Thyroid gland (tissue), 4 donors: Measurements from ENCODE around the gene WDR44. TPM values are rescaled to one million over a fixed set of nuclear protein-coding genes. Genes with fewer than 3 reads are reported as not detected.
A peak's percentile ranks its signal among the peaks of the same experiment; 100 is the strongest.

Experiments
- DNase-seq, 2 donors: peaks; one replicate each; pipeline ENCODE4 v3.0.0-alpha.2; 2019
- H3K27ac ChIP-seq, 3 donors: fragments of 200-600 bp; sonication (generic); 1 replicate in 2 of 3; 2 replicates in 1 of 3; pipeline ENCODE4 v1.5.1; 2016 to 2019; ENCODE audit warnings: mild to moderate bottlenecking in 1 of 3, moderate library complexity in 1 of 3
- H3K27me3 ChIP-seq: fragments of 200-600 bp; sonication (generic); one replicate; pipeline ENCODE4 v1.5.1; 2019
- H3K36me3 ChIP-seq, 2 donors: fragments of 200-600 bp; sonication (generic); one replicate each; pipeline ENCODE4 v1.5.1; 2016 to 2019
- H3K4me1 ChIP-seq, 2 donors: fragments of 200-600 bp; sonication (generic); one replicate each; pipeline ENCODE4 v1.5.1; 2017 to 2019
- H3K4me3 ChIP-seq, 3 donors: fragments of 200-600 bp; sonication (generic); replicated peaks in 1 of 3; 1 replicate in 2 of 3; 2 replicates in 1 of 3; pipeline ENCODE4 v1.5.1; 2016; ENCODE audit warnings: mild to moderate bottlenecking in 1 of 3
- H3K9me3 ChIP-seq: fragments of 200-600 bp; sonication (generic); one replicate; pipeline ENCODE4 v1.5.1; 2017
- POLR2A ChIP-seq, 2 donors: fragments of 450-650 bp; IDR thresholded peaks; one replicate each; pipeline ENCODE4 v1.6.1; 2017; ENCODE audit warnings: antibody characterized with exemption in 2 of 2, mild to moderate bottlenecking in 2 of 2, moderate library complexity in 1 of 2
- WGBS, 2 donors: methylation state at CpG; one replicate each; pipeline ENCODE4 v1.1.5; 2017; 5-methylcytosine and 5-hydroxymethylcytosine counted together
- intact Hi-C: fragments of 100-400 bp; cut with DNase I; formaldehyde crosslinking; loops from one replicate; pipeline ENCODE4 v1.15.1; 2023
- total RNA-seq, 4 donors: library from RNA; depleted of rRNA; stranded (reverse); fragments of >200 nt; gene quantifications; one replicate each; pipeline ENCODE4 v1.2.3, GENCODE V29; 2016
- TF ChIP-seq, protein P1 (sequence below), 6 experiments: fragments of 200-600 bp in 3 of 6; fragments of 450-650 bp in 3 of 6; sonication (generic) in 3 of 6; IDR thresholded peaks; one replicate each; pipeline ENCODE4 v1.5.1; 2016 to 2019; ENCODE audit warnings: antibody characterized with exemption in 6 of 6, mild to moderate bottlenecking in 2 of 6, inconsistent platforms in 1 of 6, moderate library complexity in 1 of 6

WDR44 gene
- total RNA-seq, 4 donors from 2014 or later = 18.8 to 24.0 (median 22.5) TPM

DNA sequence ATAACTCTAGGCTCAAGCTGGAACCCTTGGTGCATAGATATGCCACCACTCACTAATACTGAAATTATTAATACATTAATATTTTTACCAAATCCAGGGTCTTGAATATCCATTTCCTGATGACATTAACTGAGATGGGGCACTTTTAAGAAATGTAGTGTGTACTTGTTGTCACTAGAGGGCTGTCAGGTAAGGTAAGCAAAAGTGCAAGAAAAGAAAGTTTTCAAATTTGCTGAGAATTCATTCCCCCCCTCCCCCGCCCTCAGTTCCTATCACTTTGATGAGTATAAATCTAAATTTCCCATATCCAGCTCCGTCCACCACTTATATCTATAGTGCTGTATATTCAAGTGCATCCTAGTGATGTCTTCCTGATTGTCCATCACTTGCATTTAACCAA is 20.5 kb upstream of the WDR44 start:
- H3K4me3 ChIP-seq = no peak overlapping the region
- no peaks in the 10 kb centered on the region for H3K9me3 ChIP-seq
- WGBS, 2 donors = 55 to 63% methylated on average over 2 of the region's 2 CpGs
- DNase-seq = no peak
- no peaks in the 10 kb centered on the region for H3K4me1 ChIP-seq
- TF ChIP-seq, protein P1, sequence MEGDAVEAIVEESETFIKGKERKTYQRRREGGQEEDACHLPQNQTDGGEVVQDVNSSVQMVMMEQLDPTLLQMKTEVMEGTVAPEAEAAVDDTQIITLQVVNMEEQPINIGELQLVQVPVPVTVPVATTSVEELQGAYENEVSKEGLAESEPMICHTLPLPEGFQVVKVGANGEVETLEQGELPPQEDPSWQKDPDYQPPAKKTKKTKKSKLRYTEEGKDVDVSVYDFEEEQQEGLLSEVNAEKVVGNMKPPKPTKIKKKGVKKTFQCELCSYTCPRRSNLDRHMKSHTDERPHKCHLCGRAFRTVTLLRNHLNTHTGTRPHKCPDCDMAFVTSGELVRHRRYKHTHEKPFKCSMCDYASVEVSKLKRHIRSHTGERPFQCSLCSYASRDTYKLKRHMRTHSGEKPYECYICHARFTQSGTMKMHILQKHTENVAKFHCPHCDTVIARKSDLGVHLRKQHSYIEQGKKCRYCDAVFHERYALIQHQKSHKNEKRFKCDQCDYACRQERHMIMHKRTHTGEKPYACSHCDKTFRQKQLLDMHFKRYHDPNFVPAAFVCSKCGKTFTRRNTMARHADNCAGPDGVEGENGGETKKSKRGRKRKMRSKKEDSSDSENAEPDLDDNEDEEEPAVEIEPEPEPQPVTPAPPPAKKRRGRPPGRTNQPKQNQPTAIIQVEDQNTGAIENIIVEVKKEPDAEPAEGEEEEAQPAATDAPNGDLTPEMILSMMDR (IDR thresholded peaks at IDR 0.05) = no peak
- no peak for TF ChIP-seq POLR2A (IDR thresholded peaks at IDR 0.05)
- intact Hi-C loops = no loop called here
- H3K27me3 ChIP-seq = no peaks in the 10 kb centered on the region
- no peaks in the 10 kb centered on the region for H3K36me3 ChIP-seq
- H3K27ac ChIP-seq = no peak overlapping the region

DNA sequence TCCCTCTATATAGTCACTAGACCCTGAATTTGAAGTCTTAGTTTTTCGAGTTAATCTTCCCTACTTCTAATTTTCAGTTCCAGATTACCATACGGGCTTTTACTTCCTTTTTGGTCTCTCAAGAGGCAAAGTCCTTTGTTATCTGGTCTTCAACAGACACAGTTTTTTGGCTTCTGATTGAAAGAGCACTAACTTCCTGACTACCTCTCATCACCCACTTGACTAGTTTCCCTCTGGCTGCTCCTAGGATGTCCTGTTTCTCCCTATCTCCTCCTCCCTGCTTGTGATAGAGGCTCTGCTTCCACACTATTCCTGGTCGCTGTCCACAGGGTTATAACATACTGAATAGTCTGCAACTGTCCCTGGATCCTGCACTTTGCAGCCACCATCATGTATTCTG is 16.7 kb upstream of the WDR44 start:
- 55% methylated on average over 3 of the region's 3 CpGs for WGBS, 2 donors
- intact Hi-C loops = no loop called here
- no peaks in the 10 kb centered on the region for H3K27me3 ChIP-seq
- H3K9me3 ChIP-seq = no peaks in the 10 kb centered on the region
- no peaks in the 10 kb centered on the region for H3K4me1 ChIP-seq
- no peaks in the 10 kb centered on the region for H3K36me3 ChIP-seq
- TF ChIP-seq, protein P1 (IDR thresholded peaks at IDR 0.05) = no peak
- TF ChIP-seq POLR2A (IDR thresholded peaks at IDR 0.05) = no peak
- H3K27ac ChIP-seq = no peak overlapping the region
- DNase-seq = no peak
- no peak overlapping the region for H3K4me3 ChIP-seq

DNA sequence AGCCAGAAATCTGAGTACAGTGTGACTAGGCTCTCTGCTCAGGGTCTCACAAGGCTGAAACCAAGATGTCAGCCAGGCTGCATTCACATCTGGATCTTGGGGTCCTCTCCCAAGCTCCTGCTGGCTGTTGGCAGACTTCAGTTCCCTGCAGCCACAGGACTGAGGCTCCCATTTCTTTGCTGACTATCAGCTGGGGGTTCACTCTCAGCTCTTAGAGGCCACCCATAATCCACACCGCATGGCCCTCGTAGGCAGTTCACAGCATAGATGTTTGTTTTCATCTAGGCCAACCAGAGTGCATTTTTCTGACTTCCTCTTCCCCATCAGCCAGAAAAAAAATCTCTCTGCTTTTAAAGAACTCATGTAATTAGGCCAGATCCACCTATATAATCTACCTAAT is 8.2 kb upstream of the WDR44 start:
- H3K9me3 ChIP-seq = no peaks in the 10 kb centered on the region
- H3K4me3 ChIP-seq = no peak overlapping the region
- no peak for DNase-seq
- no peak overlapping the region for H3K27ac ChIP-seq
- WGBS, 2 donors = 67 to 94% methylated on average over 2 of the region's 2 CpGs
- intact Hi-C loops = no loop called here
- H3K36me3 ChIP-seq = no peaks in the 10 kb centered on the region
- H3K4me1 ChIP-seq = no peaks in the 10 kb centered on the region
- TF ChIP-seq, protein P1 (IDR thresholded peaks at IDR 0.05) = no peak
- TF ChIP-seq POLR2A (IDR thresholded peaks at IDR 0.05) = no peak
- H3K27me3 ChIP-seq = no peaks in the 10 kb centered on the region

DNA sequence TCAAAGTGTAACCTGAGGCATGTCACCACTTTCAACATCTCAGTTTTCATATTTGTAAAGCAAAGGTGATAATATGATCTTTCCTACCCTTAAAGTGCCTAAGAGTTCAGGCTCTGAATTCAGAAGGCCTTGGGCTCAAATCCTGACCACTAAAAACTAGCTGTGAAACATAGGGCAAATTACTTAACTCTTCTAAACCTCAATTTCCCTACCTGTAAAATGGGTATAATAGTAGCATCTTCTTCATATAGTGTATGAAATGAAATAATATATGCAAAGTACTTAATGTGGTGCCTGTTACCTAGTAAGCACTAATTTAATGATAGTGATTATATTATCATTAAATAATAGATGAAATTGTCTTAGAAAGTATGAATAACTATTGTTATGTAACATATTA is 7.0 kb upstream of the WDR44 start:
- Histone ChIP-seq H3K36me3 (no peaks in the 10 kb centered on the region), H3K27ac (no peak overlapping the region), H3K4me1 (no peaks in the 10 kb centered on the region), H3K9me3 (no peaks in the 10 kb centered on the region), H3K27me3 (no peaks in the 10 kb centered on the region), H3K4me3 (no peak overlapping the region)
- intact Hi-C loops = no loop called here
- DNase-seq = no peak
- no peak for TF ChIP-seq POLR2A (IDR thresholded peaks at IDR 0.05)
- TF ChIP-seq, protein P1 (IDR thresholded peaks at IDR 0.05) = no peak

DNA sequence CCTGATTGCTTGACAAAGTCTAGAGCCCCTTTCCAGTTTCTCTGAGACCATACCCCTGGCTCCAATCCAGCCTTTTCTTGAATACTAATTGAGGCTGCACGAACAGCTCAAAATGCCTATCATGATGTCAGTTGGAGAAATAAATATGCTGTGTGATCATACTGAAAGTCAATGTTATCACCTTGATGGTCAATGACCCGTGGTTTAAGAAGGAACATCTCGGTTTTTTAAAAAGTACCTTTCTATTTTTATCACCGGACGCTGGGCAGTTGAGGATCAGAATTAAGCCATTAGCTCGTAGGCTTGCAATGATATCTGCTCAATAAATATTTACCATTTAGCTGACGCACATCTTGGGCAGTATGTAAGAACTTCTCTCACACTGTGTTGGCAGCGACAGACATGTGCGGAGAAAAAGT is 852 bp upstream of the WDR44 start:
- H3K4me1 ChIP-seq = no peaks in the 10 kb centered on the region
- 30 to 47% methylated on average over 6 to 9 of the region's 9 CpGs for WGBS, 2 donors

More for the DNA sequence above, 852 bp upstream of the WDR44 start:
- no peak for DNase-seq
- TF ChIP-seq, protein P1 (IDR thresholded peaks at IDR 0.05) = no peak
- no peak for TF ChIP-seq POLR2A (IDR thresholded peaks at IDR 0.05)
- Histone ChIP-seq H3K36me3 (no peaks in the 10 kb centered on the region), H3K4me3 (peak overlapping the region in 2 of 3 donors; percentile 22 to 44), H3K27ac (peak overlapping the region; percentile 71 to 78 (median 77)), H3K27me3 (no peaks in the 10 kb centered on the region), H3K9me3 (no peaks in the 10 kb centered on the region)
- intact Hi-C loops = no loop called here
